ENCODE data around the gene DZIP1L. TPM values are rescaled to one million over a fixed set of nuclear protein-coding genes. Genes with fewer than 3 reads are reported as not detected.

DZIP1L gene
- total RNA-seq, 1 experiment from 2014 or later = 10.4 TPM

GRCh38 chr3:138065949-138066348, 49.5 kb downstream of the DZIP1L start:
- Histone ChIP-seq H3K79me1 (ENCODE audit: insufficient read depth, low read depth, low read length, poor library complexity, severe bottlenecking) (no peaks in the 10 kb centered on the region), H3K4ac (ENCODE audit: low read depth, low read length) (no peak overlapping the region), H4K8ac (replicated peaks; ENCODE audit: insufficient read length, low read depth, low read length) (no peak overlapping the region), H3K4me2 (ENCODE audit: insufficient read depth, insufficient read length, low read length) (no peak overlapping the region), H3K27ac (ENCODE audit: insufficient read length, low read depth, low read length) (no peak overlapping the region), H4K91ac (ENCODE audit: insufficient read length, low read depth, low read length) (no peak overlapping the region), H2BK15ac (ENCODE audit: low read depth, low read length) (no peak overlapping the region), H3K56ac (ENCODE audit: insufficient read length, low read depth, low read length) (no peak overlapping the region), H3K4me1 (ENCODE audit: insufficient read depth, low read length) (no peaks in the 10 kb centered on the region), H3K27me3 (ENCODE audit: insufficient read depth, low read length) (no peaks in the 10 kb centered on the region), H3K79me2 (ENCODE audit: insufficient read depth, low read length) (no peaks in the 10 kb centered on the region), H3K23me2 (ENCODE audit: insufficient read length, low read depth, low read length, poor library complexity, severe bottlenecking) (no peaks in the 10 kb centered on the region), H4K20me1 (ENCODE audit: control insufficient read depth, insufficient read depth, insufficient read length) (no peaks in the 10 kb centered on the region), H3K9ac (ENCODE audit: extremely low read depth, insufficient read length, low read length) (no peak overlapping the region), H4K5ac (ENCODE audit: insufficient read length, low read depth, low read length) (no peak overlapping the region), H3K9me3 (ENCODE audit: control insufficient read depth, low read depth, low read length) (no peaks in the 10 kb centered on the region), H2BK5ac (ENCODE audit: insufficient read length, low read length) (no peak overlapping the region), H2BK120ac (ENCODE audit: low read depth, low read length, poor library complexity, severe bottlenecking) (no peak overlapping the region), H3K14ac (ENCODE audit: insufficient read depth, low read length) (no peak overlapping the region), H2BK12ac (ENCODE audit: insufficient read length, low read depth, low read length) (no peak overlapping the region), H3T11ph (ENCODE audit: low read length) (no peak overlapping the region), H3K18ac (ENCODE audit: insufficient read length, low read depth, low read length) (no peak overlapping the region), H2BK20ac (ENCODE audit: low read depth, low read length, poor library complexity, severe bottlenecking) (no peak overlapping the region), H2AFZ (ENCODE audit: low read length) (no peak overlapping the region), H2AK5ac (ENCODE audit: insufficient read length, low read length) (no peak overlapping the region), H3K23ac (ENCODE audit: insufficient read length, low read depth, low read length) (no peak overlapping the region)
- TF ChIP-seq CTCF (conservative IDR thresholded peaks at IDR 0.05) = no peak
- Mint-ChIP-seq H3K4me3 (no peak overlapping the region), H3K36me3 (ENCODE audit: insufficient read depth in 1 of 3, low read depth in 3 of 3) (peaks cover 28 to 47% (median 45%) of the 10 kb centered on the region in 3 experiments), H3K27ac (no peak overlapping the region), H3K27me3 (ENCODE audit: low read depth) (no peaks in the 10 kb centered on the region), H3K9me3 (no peaks in the 10 kb centered on the region), H3K4me1 (peaks cover 9 to 15% of the 10 kb centered on the region in 2 experiments)
- no CpG with 5 or more reads among the region's 2 CpGs for WGBS (ENCODE audit: extremely low coverage, insufficient read length, low lambda C conversion rate)
- DNase-seq = no peak
